Esophagus squamous epithelium (tissue), 4 donors: Measurements from ENCODE around the gene INHA.

Source experiments
- CTCF ChIP-seq, 6 experiments: fragments of 450-650 bp in 4 of 6; fragments of 200-600 bp in 2 of 6; sonication (generic) in 2 of 6; IDR thresholded peaks; one replicate each; pipeline ENCODE4 v1.5.1; 2016 to 2019; ENCODE audit warnings: antibody characterized with exemption in 6 of 6, mild to moderate bottlenecking in 4 of 6, moderate library complexity in 4 of 6
- POLR2A ChIP-seq, 4 donors: fragments of 450-650 bp; IDR thresholded peaks; one replicate each; pipeline ENCODE4 v1.6.1; 2017; ENCODE audit warnings: antibody characterized with exemption in 4 of 4, mild to moderate bottlenecking in 4 of 4, moderate library complexity in 3 of 4

DNA sequence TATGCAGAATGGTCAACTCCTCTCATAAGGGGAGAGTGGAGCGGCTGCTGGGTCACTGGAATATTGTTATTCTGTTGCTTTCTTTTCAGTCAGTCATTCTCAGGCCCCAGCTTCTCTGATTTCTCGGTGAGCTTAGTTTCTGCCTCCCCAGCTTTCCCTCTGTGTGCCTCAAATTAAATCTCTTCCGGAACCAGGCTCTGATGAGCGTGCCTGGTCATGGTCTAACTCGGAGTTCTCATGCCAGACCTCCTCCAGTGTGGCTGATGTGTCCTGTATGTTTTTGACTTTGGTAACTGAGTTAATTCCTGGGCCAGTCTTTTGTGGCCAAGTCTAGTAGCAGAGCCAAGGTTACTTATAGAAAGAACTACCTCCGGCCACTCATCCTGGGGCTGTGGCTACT, 20.6 kb downstream of the INHA start:
- no peak for TF ChIP-seq CTCF (IDR thresholded peaks at IDR 0.05)
- TF ChIP-seq POLR2A (IDR thresholded peaks at IDR 0.05), result no peak
